Measurements from ENCODE around the gene PLEKHO2. TPM values are rescaled to one million over a fixed set of nuclear protein-coding genes. Genes with fewer than 3 reads are reported as not detected.

The PLEKHO2 gene
- polyA plus RNA-seq, 1 of the 3 experiments (the other 2 are of a cell fraction), result 7.8 TPM

DNA sequence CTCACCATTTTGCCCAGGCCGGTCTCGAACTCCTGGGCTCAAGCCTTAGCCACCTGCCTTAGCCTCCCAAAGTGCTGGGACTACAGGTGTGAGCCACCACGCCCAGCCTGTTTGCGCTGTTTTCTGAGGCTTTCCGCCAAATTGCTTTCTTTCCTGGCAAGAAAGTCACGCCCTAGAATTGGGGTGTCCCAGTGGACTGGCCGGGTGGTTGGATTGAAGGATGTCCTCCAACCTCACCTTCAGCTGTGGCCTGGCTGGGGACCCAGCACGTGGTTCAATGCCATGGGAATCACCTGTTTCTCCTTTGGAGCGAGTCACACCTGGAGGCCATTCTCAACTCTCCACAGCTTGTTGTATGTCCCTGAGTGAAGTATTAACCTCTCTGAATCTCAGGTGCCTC lies 64.2 kb downstream of the PLEKHO2 start (continued):
- TF ChIP-seq, protein P1, sequence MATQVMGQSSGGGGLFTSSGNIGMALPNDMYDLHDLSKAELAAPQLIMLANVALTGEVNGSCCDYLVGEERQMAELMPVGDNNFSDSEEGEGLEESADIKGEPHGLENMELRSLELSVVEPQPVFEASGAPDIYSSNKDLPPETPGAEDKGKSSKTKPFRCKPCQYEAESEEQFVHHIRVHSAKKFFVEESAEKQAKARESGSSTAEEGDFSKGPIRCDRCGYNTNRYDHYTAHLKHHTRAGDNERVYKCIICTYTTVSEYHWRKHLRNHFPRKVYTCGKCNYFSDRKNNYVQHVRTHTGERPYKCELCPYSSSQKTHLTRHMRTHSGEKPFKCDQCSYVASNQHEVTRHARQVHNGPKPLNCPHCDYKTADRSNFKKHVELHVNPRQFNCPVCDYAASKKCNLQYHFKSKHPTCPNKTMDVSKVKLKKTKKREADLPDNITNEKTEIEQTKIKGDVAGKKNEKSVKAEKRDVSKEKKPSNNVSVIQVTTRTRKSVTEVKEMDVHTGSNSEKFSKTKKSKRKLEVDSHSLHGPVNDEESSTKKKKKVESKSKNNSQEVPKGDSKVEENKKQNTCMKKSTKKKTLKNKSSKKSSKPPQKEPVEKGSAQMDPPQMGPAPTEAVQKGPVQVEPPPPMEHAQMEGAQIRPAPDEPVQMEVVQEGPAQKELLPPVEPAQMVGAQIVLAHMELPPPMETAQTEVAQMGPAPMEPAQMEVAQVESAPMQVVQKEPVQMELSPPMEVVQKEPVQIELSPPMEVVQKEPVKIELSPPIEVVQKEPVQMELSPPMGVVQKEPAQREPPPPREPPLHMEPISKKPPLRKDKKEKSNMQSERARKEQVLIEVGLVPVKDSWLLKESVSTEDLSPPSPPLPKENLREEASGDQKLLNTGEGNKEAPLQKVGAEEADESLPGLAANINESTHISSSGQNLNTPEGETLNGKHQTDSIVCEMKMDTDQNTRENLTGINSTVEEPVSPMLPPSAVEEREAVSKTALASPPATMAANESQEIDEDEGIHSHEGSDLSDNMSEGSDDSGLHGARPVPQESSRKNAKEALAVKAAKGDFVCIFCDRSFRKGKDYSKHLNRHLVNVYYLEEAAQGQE (IDR thresholded peaks at IDR 0.05; ENCODE audit: low read depth, low read length), result no peak
- TF ChIP-seq JUND (IDR thresholded peaks at IDR 0.05), result no peak

DNA sequence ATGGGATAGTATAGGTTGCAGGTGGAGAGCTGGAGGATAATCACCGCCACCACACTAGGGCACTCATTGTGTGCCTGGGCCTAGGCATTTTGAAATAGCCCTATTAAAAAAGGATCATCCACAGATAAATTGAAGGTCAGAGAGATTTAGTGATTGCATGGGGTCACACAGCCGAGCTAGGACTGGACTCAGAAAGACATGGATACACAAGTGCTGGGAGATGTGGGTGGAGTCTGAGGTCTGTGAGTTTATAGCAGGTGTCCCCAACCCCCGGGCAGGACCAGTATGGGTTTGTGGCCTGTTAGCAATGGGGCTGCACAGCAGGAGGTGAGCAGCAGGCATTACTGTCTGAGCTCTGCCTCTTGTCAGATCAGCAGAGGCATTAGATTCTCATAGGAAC lies 64.7 kb downstream of the PLEKHO2 start:
- no peak for DNase-seq
- Histone ChIP-seq H3K4me3 (ENCODE audit: low read depth in 2 of 2, low read length in 1 of 2) (no peak overlapping the region), H3K9me2 (no peaks in the 10 kb centered on the region), H3K27me3 (ENCODE audit: insufficient read depth) (no peaks in the 10 kb centered on the region), H3K9me3 (no peaks in the 10 kb centered on the region), H3K4me2 (no peak overlapping the region), H3K79me2 (ENCODE audit: insufficient read depth) (no peaks in the 10 kb centered on the region), H3K27ac (ENCODE audit: low read depth in 2 of 2, low read length in 1 of 2) (no peak overlapping the region), H3K36me3 (replicated peaks in 1 of 2; ENCODE audit: control insufficient read depth in 1 of 2, insufficient read depth in 2 of 2, low read length in 1 of 2) (no peaks in the 10 kb centered on the region), H3F3A (replicated peaks; ENCODE audit: insufficient read depth) (peaks cover 3% of the 10 kb centered on the region), H3K9ac (no peak overlapping the region), H3K4me1 (ENCODE audit: control insufficient read depth in 1 of 2, insufficient read depth in 2 of 2, low read depth in 1 of 2, low read length in 1 of 2) (peaks cover 0 to 6% of the 10 kb centered on the region in 2 experiments; a peak in 2 of 4 replicates), H2AFZ (ENCODE audit: low read depth) (no peak overlapping the region), H4K20me1 (ENCODE audit: insufficient read depth) (no peaks in the 10 kb centered on the region)
- POLR2A ChIA-PET, result no interaction called here
- TF ChIP-seq, protein P2, sequence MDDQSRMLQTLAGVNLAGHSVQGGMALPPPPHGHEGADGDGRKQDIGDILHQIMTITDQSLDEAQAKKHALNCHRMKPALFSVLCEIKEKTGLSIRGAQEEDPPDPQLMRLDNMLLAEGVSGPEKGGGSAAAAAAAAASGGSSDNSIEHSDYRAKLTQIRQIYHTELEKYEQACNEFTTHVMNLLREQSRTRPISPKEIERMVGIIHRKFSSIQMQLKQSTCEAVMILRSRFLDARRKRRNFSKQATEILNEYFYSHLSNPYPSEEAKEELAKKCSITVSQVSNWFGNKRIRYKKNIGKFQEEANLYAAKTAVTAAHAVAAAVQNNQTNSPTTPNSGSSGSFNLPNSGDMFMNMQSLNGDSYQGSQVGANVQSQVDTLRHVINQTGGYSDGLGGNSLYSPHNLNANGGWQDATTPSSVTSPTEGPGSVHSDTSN (IDR thresholded peaks at IDR 0.05), result no peak
- TF ChIP-seq GATA2 (CRISPR knock-in tag; IDR thresholded peaks at IDR 0.05) (no peak), EZH2phosphoT487 (IDR thresholded peaks at IDR 0.05; ENCODE audit: borderline replicate concordance, low read depth) (no peak), SMC3 (IDR thresholded peaks at IDR 0.05; ENCODE audit: low read depth, low read length) (no peak), NRF1 (IDR thresholded peaks at IDR 0.05; ENCODE audit: low read depth, low read length) (no peak), RAD21 (IDR thresholded peaks at IDR 0.05; ENCODE audit: low read length) (no peak), NFIC (IDR thresholded peaks at IDR 0.05; ENCODE audit: borderline replicate concordance) (no peak), FOXJ3 (CRISPR knock-in tag; IDR thresholded peaks at IDR 0.05) (no peak), TCF12 (IDR thresholded peaks at IDR 0.05) (no peak), CHD2 (IDR thresholded peaks at IDR 0.05; ENCODE audit: low read length, partially characterized antibody) (no peak)
- TF ChIP-seq, protein P1 (IDR thresholded peaks at IDR 0.05; ENCODE audit: low read depth, low read length), result no peak
- TF ChIP-seq, protein P3, sequence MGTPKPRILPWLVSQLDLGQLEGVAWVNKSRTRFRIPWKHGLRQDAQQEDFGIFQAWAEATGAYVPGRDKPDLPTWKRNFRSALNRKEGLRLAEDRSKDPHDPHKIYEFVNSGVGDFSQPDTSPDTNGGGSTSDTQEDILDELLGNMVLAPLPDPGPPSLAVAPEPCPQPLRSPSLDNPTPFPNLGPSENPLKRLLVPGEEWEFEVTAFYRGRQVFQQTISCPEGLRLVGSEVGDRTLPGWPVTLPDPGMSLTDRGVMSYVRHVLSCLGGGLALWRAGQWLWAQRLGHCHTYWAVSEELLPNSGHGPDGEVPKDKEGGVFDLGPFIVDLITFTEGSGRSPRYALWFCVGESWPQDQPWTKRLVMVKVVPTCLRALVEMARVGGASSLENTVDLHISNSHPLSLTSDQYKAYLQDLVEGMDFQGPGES (IDR thresholded peaks at IDR 0.05; ENCODE audit: low read depth, low read length), result no peak
- TF ChIP-seq, protein P4, sequence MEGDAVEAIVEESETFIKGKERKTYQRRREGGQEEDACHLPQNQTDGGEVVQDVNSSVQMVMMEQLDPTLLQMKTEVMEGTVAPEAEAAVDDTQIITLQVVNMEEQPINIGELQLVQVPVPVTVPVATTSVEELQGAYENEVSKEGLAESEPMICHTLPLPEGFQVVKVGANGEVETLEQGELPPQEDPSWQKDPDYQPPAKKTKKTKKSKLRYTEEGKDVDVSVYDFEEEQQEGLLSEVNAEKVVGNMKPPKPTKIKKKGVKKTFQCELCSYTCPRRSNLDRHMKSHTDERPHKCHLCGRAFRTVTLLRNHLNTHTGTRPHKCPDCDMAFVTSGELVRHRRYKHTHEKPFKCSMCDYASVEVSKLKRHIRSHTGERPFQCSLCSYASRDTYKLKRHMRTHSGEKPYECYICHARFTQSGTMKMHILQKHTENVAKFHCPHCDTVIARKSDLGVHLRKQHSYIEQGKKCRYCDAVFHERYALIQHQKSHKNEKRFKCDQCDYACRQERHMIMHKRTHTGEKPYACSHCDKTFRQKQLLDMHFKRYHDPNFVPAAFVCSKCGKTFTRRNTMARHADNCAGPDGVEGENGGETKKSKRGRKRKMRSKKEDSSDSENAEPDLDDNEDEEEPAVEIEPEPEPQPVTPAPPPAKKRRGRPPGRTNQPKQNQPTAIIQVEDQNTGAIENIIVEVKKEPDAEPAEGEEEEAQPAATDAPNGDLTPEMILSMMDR (IDR thresholded peaks at IDR 0.05), result no peak
- TF ChIP-seq, protein P5, sequence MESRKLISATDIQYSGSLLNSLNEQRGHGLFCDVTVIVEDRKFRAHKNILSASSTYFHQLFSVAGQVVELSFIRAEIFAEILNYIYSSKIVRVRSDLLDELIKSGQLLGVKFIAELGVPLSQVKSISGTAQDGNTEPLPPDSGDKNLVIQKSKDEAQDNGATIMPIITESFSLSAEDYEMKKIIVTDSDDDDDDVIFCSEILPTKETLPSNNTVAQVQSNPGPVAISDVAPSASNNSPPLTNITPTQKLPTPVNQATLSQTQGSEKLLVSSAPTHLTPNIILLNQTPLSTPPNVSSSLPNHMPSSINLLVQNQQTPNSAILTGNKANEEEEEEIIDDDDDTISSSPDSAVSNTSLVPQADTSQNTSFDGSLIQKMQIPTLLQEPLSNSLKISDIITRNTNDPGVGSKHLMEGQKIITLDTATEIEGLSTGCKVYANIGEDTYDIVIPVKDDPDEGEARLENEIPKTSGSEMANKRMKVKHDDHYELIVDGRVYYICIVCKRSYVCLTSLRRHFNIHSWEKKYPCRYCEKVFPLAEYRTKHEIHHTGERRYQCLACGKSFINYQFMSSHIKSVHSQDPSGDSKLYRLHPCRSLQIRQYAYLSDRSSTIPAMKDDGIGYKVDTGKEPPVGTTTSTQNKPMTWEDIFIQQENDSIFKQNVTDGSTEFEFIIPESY (IDR thresholded peaks at IDR 0.05; ENCODE audit: borderline replicate concordance, low read depth), result no peak
- 93% methylated on average over 2 of the region's 3 CpGs for WGBS (ENCODE audit: low lambda C conversion rate)
- CTCF ChIA-PET, result interaction anchor here (1.1 kb wide), 1 partner anchor 19 kb away, joined by 4 read pairs; no protein-coding TSS in a partner anchor
